Measurements from ENCODE around the gene CEP41.

GRCh38 chr7:130360518-130360917 is 80.3 kb downstream of the CEP41 start:
- TF ChIP-seq CTCF (IDR thresholded peaks at IDR 0.05) (no peak), POLR2A (IDR thresholded peaks at IDR 0.05) (no peak)

All from lower leg skin (tissue), 3 donors.